Epithelial cell of proximal tubule (primary cell): ENCODE data around the gene CKMT2. TPM values are rescaled to one million over a fixed set of nuclear protein-coding genes. Genes with fewer than 3 reads are reported as not detected.

Source experiments
- DNase-seq: peaks from one replicate; pipeline ENCODE4 v3.0.0-alpha.2; 2011; ENCODE audit warnings: low read depth
- H3K4me3 ChIP-seq: 2 replicates; pipeline ENCODE4 v1.5.1; 2011; ENCODE audit warnings: low read depth, mild to moderate bottlenecking, low read length
- CTCF ChIP-seq: conservative IDR thresholded peaks from 2 replicates; pipeline ENCODE4 v1.5.1; 2012; ENCODE audit warnings: low read depth, mild to moderate bottlenecking, low read length
- total RNA-seq: library from RNA; depleted of rRNA; stranded (reverse); fragments of >200 nt; gene quantifications from 2 replicates; pipeline ENCODE4 v1.2.3, GENCODE V29; 2015

Gene CKMT2
- total RNA-seq, 1 donor from 2014 or later: not detected

GRCh38 chr5:81226949-81227348 lies 6.2 kb upstream of the CKMT2 start:
- H3K4me3 ChIP-seq: no peak overlapping the region
- no peak for TF ChIP-seq CTCF
- no peak for DNase-seq

- DNase-seq: no peak
- H3K4me3 ChIP-seq: no peak overlapping the region
- no peak for TF ChIP-seq CTCF
Measured at GRCh38 chr5:81228084-81228483, 5.0 kb upstream of the CKMT2 start.

DNA sequence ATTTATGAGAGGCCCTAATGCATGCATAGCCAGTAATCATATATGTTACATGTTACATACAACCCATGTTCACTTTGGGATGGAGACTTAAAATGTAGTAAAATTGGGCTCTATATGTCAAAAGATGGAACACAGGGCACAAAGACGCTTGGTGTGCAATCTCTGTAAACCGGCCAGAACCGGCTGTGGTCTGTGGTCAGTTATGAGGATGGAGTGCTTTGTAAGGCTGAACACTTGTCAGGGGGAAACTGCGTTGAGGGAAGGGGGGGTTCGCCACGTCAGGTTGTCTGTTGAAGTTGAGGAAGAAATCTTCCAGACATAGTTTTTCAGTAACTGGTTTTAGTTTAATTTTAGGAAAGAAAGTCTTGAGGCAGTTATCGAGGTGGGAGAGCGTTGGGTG lies 2.7 kb upstream of the CKMT2 start:
- no peak for DNase-seq
- no peak for TF ChIP-seq CTCF
- H3K4me3 ChIP-seq: no peak overlapping the region

DNA sequence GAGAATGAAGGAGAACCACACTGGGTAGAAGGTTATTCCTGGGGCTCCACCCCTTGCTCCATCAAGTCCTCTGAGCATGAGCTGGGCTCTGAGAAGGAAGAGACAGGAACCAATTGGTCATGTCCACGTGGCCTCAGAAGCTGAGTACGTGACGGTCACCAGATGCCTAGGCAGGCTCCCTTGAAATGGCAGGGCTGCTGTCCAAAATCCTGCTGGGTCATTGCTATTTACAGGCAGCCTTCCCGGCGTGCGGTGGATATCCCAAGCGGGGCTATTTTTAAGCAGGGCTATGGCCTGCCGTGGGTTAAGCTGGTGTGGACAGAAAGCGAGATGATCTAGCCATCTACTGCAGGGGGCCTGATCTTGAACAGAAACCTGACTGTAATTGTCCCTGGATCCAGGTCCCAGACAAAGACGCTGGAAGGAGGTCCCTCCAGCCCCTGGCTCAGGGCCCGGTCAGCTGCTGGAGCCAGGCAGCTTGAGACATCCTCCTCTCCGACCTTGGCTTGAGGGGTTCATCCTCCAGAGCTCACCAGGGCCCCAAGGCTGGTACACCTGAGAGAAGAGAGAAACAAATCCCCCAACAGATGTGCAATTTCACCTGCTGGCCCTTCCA lies 550 bp upstream of the CKMT2 start:
- H3K4me3 ChIP-seq: peak overlapping the region; percentile 37
- TF ChIP-seq CTCF: no peak
- no peak for DNase-seq

DNA sequence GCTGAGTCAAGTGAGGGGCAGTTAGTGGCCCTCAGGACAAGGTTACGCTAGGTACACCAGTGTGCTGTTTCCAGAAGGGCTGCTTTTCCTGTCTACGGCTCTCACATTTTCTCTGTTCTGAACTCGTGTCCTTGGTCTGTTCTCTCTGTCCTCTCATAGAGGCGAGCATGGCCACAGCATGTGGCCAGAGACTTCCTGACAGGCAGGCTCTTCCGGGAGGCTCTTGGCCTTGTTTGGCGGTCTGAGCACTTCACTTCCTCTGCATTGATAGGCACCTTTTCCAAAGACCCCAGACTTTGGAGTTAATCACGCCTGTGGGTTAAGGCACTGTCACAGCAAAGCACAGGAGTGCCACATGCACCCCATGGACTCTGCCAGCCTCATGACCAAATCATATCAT lies 1.2 kb downstream of the CKMT2 start:
- DNase-seq: no peak
- no peak for TF ChIP-seq CTCF

DNA sequence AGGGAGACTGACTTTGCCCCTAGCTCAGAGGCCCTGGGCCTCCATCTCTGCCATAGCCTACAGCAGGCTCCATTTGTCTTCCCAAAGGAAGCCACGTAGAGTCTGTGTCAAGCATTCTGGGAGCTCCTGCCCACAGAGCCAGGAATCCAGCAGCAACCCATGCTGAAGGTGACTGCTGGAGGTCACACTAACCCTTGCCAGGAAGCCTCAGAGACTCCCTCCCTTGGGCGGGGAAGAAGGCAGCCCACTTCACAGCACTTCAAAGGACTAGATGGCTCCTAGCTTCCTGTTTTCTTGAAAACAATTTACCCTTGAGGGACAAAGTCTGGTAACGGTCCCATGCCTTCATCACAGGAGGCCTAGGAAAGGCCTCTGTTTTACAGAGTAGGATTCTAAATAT lies 1.7 kb downstream of the CKMT2 start:
- DNase-seq: no peak
- H3K4me3 ChIP-seq: no peak overlapping the region
- TF ChIP-seq CTCF: no peak

More for the DNA sequence above, 1.2 kb downstream of the CKMT2 start:
- H3K4me3 ChIP-seq: no peak overlapping the region
